Epithelial cell of esophagus (primary cell): ENCODE data around the gene RALGAPA2.

Experiments used
- DNase-seq: peaks from one replicate; pipeline ENCODE4 v3.0.0; 2010; ENCODE audit warnings: low read depth
- H3K4me3 ChIP-seq: 2 replicates; pipeline ENCODE4 v1.5.1; 2011; ENCODE audit warnings: mild to moderate bottlenecking, low read length, control low read depth
- TF ChIP-seq, protein P1 (sequence below): IDR thresholded peaks from 2 replicates; pipeline ENCODE4 v1.5.1; 2011; ENCODE audit warnings: low read depth, mild to moderate bottlenecking, low read length, control low read depth, inconsistent platforms; ENCODE audit not compliant: insufficient read depth; ENCODE audit errors: missing control alignments

RALGAPA2 gene

DNA sequence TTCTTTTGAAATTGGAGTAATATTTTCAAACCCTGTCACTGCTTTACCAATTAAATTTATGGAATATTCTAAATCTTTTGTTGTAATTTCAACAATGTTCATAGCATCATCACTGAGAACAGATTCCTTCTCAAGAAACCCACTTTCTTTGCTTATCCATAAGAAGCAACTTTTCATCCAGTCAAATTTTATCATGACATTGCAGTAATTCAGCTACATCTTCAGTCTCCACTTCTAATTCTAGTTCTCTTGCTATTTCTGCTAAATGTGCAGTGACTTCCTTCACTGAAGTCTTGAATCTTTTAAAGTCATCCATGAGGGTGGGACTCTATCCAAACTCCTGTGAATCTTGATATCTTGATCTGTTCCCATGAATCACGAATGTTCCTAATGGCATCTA lies 212.1 kb downstream of the RALGAPA2 start:
- TF ChIP-seq, protein P1, sequence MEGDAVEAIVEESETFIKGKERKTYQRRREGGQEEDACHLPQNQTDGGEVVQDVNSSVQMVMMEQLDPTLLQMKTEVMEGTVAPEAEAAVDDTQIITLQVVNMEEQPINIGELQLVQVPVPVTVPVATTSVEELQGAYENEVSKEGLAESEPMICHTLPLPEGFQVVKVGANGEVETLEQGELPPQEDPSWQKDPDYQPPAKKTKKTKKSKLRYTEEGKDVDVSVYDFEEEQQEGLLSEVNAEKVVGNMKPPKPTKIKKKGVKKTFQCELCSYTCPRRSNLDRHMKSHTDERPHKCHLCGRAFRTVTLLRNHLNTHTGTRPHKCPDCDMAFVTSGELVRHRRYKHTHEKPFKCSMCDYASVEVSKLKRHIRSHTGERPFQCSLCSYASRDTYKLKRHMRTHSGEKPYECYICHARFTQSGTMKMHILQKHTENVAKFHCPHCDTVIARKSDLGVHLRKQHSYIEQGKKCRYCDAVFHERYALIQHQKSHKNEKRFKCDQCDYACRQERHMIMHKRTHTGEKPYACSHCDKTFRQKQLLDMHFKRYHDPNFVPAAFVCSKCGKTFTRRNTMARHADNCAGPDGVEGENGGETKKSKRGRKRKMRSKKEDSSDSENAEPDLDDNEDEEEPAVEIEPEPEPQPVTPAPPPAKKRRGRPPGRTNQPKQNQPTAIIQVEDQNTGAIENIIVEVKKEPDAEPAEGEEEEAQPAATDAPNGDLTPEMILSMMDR: no peak
- no peak for DNase-seq
- H3K4me3 ChIP-seq: no peak overlapping the region

DNA sequence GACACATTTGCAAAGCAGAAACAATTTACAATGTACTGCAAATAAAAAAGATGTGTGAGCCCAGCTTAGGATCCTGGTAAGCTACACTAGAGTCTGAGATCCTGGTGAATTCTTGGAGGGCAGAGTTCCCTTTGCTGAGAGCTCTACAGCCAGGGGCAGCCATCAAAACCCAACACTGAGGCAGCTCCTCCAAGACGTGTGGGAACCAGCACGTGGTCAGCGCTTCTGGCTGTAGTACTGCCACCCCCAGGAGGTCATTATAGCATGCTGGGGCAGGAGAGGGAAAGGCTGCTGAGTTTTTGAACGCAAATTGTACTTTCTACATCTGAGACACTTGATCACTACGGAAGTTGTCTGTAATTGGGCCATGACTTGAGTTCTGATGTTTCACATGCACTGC lies 213.0 kb downstream of the RALGAPA2 start:
- DNase-seq: no peak
- no peak overlapping the region for H3K4me3 ChIP-seq
- TF ChIP-seq, protein P1: no peak

DNA sequence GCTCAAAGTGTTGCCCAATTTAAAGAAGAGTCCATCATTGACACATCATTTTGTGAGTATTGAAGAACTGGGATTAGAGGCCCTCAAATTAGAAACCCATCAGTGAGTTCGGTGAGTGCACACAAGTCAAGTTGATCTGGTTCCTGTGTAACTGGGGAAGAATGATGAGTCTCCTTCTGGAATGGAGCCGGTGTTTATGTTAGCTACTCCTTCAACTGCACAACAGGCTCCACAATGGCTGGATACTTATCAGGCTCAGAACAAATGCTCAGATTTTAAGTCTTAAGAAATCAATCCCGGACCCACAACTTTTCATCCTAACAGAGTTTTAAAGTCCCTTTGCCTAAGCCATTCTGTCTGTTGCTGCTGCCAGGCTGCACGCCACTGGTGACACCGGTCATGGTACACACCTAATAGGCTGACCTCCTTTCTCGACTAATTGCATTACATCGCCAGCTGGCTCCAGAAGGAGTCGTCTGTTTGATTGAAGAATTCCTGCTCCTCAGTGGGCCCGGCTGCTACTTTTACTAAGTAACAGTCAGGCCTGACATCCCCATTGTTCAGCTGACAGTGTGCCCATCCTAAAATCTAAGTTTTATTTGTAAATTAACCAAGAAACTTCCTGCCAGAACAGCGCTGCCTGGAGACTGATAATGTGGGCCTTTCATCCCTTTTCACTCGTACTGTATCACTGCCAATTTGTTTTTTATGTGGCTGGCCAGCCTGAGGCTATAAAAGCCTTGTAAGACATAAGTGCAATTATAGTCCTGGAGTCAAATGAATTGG lies 214.2 kb downstream of the RALGAPA2 start:
- H3K4me3 ChIP-seq: no peak overlapping the region
- TF ChIP-seq, protein P1: no peak
- no peak for DNase-seq

DNA sequence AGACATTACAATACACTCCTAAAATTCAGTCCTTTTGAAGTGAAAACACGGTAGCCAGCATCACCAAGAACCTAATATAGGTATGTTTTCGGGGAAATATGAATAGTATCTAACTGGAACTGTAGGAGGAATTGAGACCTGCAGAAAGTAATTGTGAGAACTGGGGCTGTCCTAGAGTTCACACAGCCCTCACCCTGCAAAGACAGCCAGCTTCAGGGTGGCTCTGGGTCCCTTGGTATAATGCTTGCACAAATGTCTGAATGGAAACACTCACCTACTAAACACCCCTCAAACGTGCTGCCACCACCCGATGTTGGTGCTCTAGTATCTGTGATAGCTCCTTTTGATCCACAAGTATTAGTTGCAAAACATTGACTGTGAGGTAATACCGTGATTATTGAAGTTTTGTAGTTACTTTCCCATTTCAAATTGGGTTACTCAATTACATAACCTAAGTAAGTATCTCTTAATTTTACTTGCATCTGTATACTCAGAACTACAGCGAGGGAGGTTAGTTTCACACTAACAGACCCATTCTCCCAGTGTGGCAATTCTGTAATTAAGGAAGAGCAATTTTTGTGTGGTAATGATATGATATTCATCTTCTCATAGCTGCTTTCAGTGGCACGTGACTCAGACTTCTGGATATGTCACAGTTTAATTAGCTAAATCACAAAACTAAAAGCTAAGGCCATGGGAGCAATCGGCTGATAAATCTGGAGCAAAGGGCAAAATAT lies 215.0 kb downstream of the RALGAPA2 start:
- DNase-seq: no peak
- H3K4me3 ChIP-seq: no peak overlapping the region
- TF ChIP-seq, protein P1: no peak

DNA sequence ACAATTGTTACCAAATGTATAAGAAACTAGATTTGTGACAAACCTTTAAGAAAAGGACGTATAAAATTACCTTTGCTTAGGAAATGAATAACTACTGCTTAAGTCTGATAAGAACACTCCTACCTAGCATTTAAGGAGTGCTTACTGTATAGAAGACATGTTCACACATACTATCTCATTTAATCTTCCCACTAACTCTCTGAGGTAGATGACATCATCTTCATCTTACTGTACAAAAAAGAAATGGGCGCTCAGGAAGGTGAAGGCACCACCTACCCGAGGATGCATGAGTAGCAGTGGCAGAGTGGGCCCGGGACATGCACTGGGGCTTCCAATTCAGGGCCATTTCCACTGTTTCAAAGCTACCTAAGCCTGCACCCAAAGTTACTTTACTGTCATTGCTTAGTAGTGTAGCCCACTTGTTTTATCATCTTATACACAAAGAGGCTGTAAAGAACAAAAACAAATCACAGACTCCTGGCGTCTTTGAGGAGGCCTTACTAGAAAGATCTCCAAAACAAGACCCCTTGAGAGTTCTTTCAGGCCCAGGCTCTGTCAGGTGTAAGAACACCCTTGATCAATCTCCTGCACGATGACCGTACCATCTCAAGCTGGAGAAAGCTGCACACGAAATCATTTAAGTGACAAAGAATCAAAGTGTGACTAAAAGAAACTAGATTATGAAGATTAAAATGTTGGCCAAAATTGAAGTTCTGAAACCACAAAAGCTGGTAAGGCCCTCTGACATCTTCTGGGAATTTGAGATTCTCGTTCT lies 216.5 kb downstream of the RALGAPA2 start:
- TF ChIP-seq, protein P1: no peak
- no peak for DNase-seq
- H3K4me3 ChIP-seq: no peak overlapping the region

DNA sequence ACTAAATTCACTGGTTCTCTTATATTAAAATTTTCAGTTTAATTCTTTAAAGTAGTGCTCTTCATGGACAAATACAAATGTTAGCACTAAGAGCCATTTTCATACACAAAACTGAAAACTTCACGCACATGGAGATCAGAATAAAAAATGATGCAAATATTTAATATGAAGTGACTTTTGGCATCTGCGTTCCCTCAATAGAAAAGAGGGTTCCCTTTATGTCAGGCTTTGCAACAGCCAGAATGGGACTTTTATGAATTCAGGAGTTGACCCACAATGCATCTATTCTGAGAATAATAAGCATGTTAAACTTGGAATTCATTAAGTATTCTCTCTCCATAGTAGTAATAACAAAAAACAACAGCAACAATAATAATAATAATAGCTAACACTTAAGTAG lies 218.7 kb downstream of the RALGAPA2 start:
- no peak overlapping the region for H3K4me3 ChIP-seq
- DNase-seq: no peak
- TF ChIP-seq, protein P1: no peak
